K562 (cell line): Measurements from ENCODE around the gene DNAJC9. TPM values are rescaled to one million over a fixed set of nuclear protein-coding genes. Genes with fewer than 3 reads are reported as not detected.

Experiments
- ATAC-seq: fragments of 200-7000 bp; cut with Tn5 transposase; 3 replicates; pipeline ENCODE4 v1.9.1; 2020; ENCODE audit warnings: moderate library complexity
- BruUV-seq: library from RNA; stranded (reverse); fragments of 400-500 nt; replicated peaks from 2 replicates; lab custom pipeline; 2021; lab: Mats Ljungman, UMichigan
- CTCF ChIA-PET: fragments of 300-600 bp; formaldehyde crosslinking; extraction: SDS; loops from one replicate; lab custom pipeline; 2021; ENCODE audit warnings: low intra/inter-chr PET ratio; lab: Yijun Ruan, JAX
- POLR2A ChIA-PET: fragments of 300-600, 350-650 bp; sonication (Branson Sonifier 250); formaldehyde crosslinking; extraction: SDS; loops from one replicate; lab custom pipeline; 2021; ENCODE audit warnings: antibody characterized with exemption, inconsistent platforms; lab: Yijun Ruan, JAX
- DNase-seq, 4 experiments: peaks; one replicate each; pipeline versions ENCODE4 v3.0.0 to v3.0.0-alpha.2; 2011 to 2018; ENCODE audit warnings: low spot score in 3 of 4, mixed read lengths in 3 of 4; ENCODE audit errors: extremely low read depth in 1 of 4
- FAIRE-seq: peaks from 2 replicates; lab custom pipeline; 2011; peaks lifted over from hg19 to GRCh38; lab: Jason Lieb, UNC
- H2AFZ ChIP-seq: 2 replicates; pipeline ENCODE4 v1.6.0; 2011; ENCODE audit warnings: low read depth, low read length, control low read depth, inconsistent platforms
- H3K27ac ChIP-seq: fragments of 200-600 bp; 3 replicates; pipeline ENCODE4 v1.8.0; 2011; ENCODE audit warnings: low read depth, mild to moderate bottlenecking, control low read depth, inconsistent platforms, low read length, moderate library complexity, mixed read lengths; ENCODE audit errors: extremely low read depth
- H3K27me3 ChIP-seq, 2 experiments: fragments of 300-600 bp in 1 of 2; 2 replicates in 1 of 2; 3 replicates in 1 of 2; pipeline versions ENCODE4 v1.6.0 to v1.8.0; 2011; ENCODE audit warnings: inconsistent platforms in 2 of 2, low read length in 2 of 2, mild to moderate bottlenecking in 1 of 2, mixed read lengths in 1 of 2, moderate library complexity in 1 of 2; ENCODE audit not compliant: control insufficient read depth in 2 of 2, insufficient read depth in 2 of 2
- H3K36me3 ChIP-seq: fragments of 300-600 bp; 3 replicates; pipeline ENCODE4 v1.8.0; 2011; ENCODE audit warnings: mild to moderate bottlenecking, low read length, inconsistent platforms; ENCODE audit not compliant: control insufficient read depth, insufficient read depth
- H3K4me1 ChIP-seq, 2 experiments: fragments of 200-600 bp in 1 of 2; replicated peaks in 1 of 2; 2 replicates in 1 of 2; 3 replicates in 1 of 2; pipeline versions ENCODE4 v1.5.1 to v1.8.0; 2011; ENCODE audit warnings: inconsistent platforms in 2 of 2, low read length in 2 of 2, mild to moderate bottlenecking in 1 of 2, mixed read lengths in 1 of 2, moderate library complexity in 1 of 2; ENCODE audit not compliant: control insufficient read depth in 2 of 2, insufficient read depth in 2 of 2
- H3K4me2 ChIP-seq: 2 replicates; pipeline ENCODE4 v1.6.1; 2011; ENCODE audit warnings: low read length, control low read depth, inconsistent platforms, mixed read lengths; ENCODE audit not compliant: insufficient read depth
- H3K4me3 ChIP-seq: fragments of 200-600 bp; sonication (generic), shearing (Covaris generic); 2 replicates; pipeline ENCODE4 v1.5.1; 2016; ENCODE audit warnings: control low read depth, inconsistent platforms
- H3K79me2 ChIP-seq: fragments of 200-600 bp; 3 replicates; pipeline ENCODE4 v1.8.0; 2011; ENCODE audit warnings: low read length, inconsistent platforms; ENCODE audit not compliant: control insufficient read depth, insufficient read depth
- H3K9ac ChIP-seq, 2 experiments: 2 replicates each; pipeline versions ENCODE4 v1.6.0 to v1.6.1; 2011; ENCODE audit warnings: low read depth in 2 of 2, low read length in 2 of 2, control low read depth in 1 of 2, inconsistent platforms in 1 of 2, mild to moderate bottlenecking in 1 of 2, mixed read lengths in 1 of 2; ENCODE audit not compliant: insufficient read depth in 1 of 2
- H3K9me1 ChIP-seq: one replicate; pipeline ENCODE4 v1.6.0; 2011; ENCODE audit warnings: inconsistent platforms, mild to moderate bottlenecking, low read length, moderate library complexity; ENCODE audit not compliant: control insufficient read depth, insufficient read depth
- H3K9me3 ChIP-seq: replicated peaks from 2 replicates; pipeline ENCODE4 v1.5.1; 2011; ENCODE audit warnings: low read depth, low read length, inconsistent platforms; ENCODE audit not compliant: control insufficient read depth, insufficient read depth
- H4K20me1 ChIP-seq: replicated peaks from 2 replicates; pipeline ENCODE4 v1.6.1; 2011; ENCODE audit warnings: low read length, inconsistent platforms, mixed read lengths; ENCODE audit not compliant: control insufficient read depth, insufficient read depth
- NCOA4 ChIP-seq: fragments of 450-650 bp; IDR thresholded peaks from 2 replicates; pipeline ENCODE4 v1.6.1; 2018; ENCODE audit warnings: mild to moderate bottlenecking; ENCODE audit not compliant: partially characterized antibody
- NELFE ChIP-seq: IDR thresholded peaks from 2 replicates; pipeline ENCODE4 v1.6.1; 2011; ENCODE audit warnings: mild to moderate bottlenecking; ENCODE audit not compliant: insufficient read depth, insufficient read length
- NR2C2 ChIP-seq, 2 experiments: fragments of 200-800 bp in 1 of 2; sonication (Bioruptor generic) in 1 of 2; sonication (generic) in 1 of 2; formaldehyde crosslinking in 1 of 2; IDR thresholded peaks; 2 replicates each; pipeline versions ENCODE4 v1.6.1 to v1.8.0; 2016 to 2022; ENCODE audit warnings: mild to moderate bottlenecking in 1 of 2, missing compliant biosample characterization in 1 of 2, missing genetic modification characterization in 1 of 2, missing genetic modification reagents in 1 of 2
- ZNF75A ChIP-seq: fragments of 450-650 bp; formaldehyde crosslinking; IDR thresholded peaks from 2 replicates; pipeline ENCODE4 v1.4.0; 2020; ENCODE audit warnings: mild to moderate bottlenecking
- WGBS: fragments of 100-300 bp; shearing (Covaris generic); methylation state at CpG from one replicate; pipeline ENCODE4 v1.1.6; 2016; ENCODE audit warnings: low coverage, mixed read lengths; ENCODE audit not compliant: insufficient coverage; ENCODE audit errors: missing lambda C conversion rate; 5-methylcytosine and 5-hydroxymethylcytosine counted together
- in situ Hi-C: fragments of 300-500 bp; cut with MboI; formaldehyde crosslinking; loops from 4 replicates; pipeline ENCODE4 v1.15.0; 2018; ENCODE audit warnings: inconsistent platforms, mixed read lengths
- intact Hi-C: fragments of 100-400 bp; cut with micrococcal nuclease; formaldehyde crosslinking; loops from 2 replicates; pipeline ENCODE4 v1.14.2; 2022
- polyA plus RNA-seq, 8 experiments: library from polyadenylated mRNA; depleted of rRNA in 4 of 8; stranded (reverse) in 5 of 8; unstranded in 3 of 8; fragments of >200 nt; fragmentation: Nextera tagmentation in 2 of 8; fragmentation: Illumina TruSeq in 1 of 8; extraction: Ambion mirVana in 2 of 8; extraction: Trizol in 1 of 8; gene quantifications; 2 replicates each; pipeline versions ENCODE4 v1.2.1 to v1.2.3, GENCODE V29; 2011 to 2014; ENCODE audit warnings: inconsistent platforms in 1 of 8, missing spikeins in 1 of 8
- total RNA-seq, 7 experiments: library from RNA; depleted of rRNA in 6 of 7; stranded (reverse); fragments of >200 nt in 6 of 7; fragmentation: Illumina TruSeq in 2 of 7; extraction: Trizol in 2 of 7; gene quantifications; 2 replicates each; pipeline versions ENCODE4 v1.2.1 to v1.2.3, GENCODE V29; 2011 to 2021; ENCODE audit warnings: low replicate concordance in 1 of 7
- TF ChIP-seq, protein P1 (sequence below): fragments of 450-650 bp; IDR thresholded peaks from 2 replicates; pipeline ENCODE4 v1.6.1; 2016
- TF ChIP-seq, protein P2 (sequence below): fragments of 450-650 bp; IDR thresholded peaks from 2 replicates; pipeline ENCODE4 v1.6.1; 2016; ENCODE audit warnings: antibody characterized with exemption

Gene DNAJC9
- total and polyA plus RNA-seq, 9 of the 15 experiments (the other 6 are each of a cell fraction or from before 2014, with no cell fraction given), result 66.7 to 133 (median 102) TPM

DNA sequence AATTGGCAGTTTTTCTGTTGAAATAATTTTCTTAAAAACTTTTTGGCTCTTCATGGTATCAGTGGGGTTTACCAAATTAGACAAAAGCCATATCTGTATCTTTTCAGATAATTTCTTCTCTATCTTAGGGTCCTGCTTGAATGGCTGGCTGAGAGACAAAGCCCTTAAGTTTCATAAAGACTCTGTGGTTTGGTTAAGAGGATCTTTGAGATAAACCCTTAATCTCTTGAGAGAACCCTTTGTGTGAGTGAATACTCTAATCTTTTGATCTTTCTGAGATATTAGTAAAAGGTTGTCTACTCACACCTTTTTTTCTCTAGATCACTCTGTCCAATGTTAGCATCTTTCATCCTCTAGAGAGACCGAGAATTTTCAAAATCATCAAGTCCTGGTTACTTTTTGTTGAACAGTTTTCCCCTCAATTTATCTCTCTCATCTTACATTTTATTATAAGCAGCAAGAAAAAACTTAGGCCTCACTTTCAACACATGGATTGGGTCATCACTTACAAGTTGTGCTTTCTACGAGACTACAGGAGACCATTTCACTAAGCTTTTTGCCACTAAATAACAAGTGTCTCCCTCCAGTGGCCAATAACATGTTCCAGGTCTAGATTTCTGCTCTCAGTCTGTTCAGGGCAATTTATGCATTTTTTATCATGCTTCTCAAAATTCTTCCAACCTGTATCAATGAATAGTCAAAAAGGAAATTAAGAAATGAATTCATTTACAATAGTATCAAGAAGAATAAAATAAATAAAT is 28.4 kb downstream of the DNAJC9 start (continued):
- TF ChIP-seq, protein P1, sequence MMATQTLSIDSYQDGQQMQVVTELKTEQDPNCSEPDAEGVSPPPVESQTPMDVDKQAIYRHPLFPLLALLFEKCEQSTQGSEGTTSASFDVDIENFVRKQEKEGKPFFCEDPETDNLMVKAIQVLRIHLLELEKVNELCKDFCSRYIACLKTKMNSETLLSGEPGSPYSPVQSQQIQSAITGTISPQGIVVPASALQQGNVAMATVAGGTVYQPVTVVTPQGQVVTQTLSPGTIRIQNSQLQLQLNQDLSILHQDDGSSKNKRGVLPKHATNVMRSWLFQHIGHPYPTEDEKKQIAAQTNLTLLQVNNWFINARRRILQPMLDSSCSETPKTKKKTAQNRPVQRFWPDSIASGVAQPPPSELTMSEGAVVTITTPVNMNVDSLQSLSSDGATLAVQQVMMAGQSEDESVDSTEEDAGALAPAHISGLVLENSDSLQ, result no peak
- no peak for TF ChIP-seq NELFE

GRCh38 chr10:73217628-73218027 is 29.4 kb downstream of the DNAJC9 start:
- no peak for ATAC-seq
- Histone ChIP-seq H3K79me2 (no peaks in the 10 kb centered on the region), H3K9me3 (no peaks in the 10 kb centered on the region), H3K27ac (no peak overlapping the region), H3K4me1 (peaks cover 0 to 6% of the 10 kb centered on the region in 2 experiments; a peak in 2 of 5 replicates), H3K9me1 (no peaks in the 10 kb centered on the region), H2AFZ (no peak overlapping the region), H3K4me3 (no peak overlapping the region), H3K4me2 (no peak overlapping the region), H3K27me3 (no peaks in the 10 kb centered on the region), H3K36me3 (no peaks in the 10 kb centered on the region), H3K9ac (no peak overlapping the region), H4K20me1 (no peaks in the 10 kb centered on the region)
- POLR2A ChIA-PET, result interaction anchor here (0.8 kb wide), 1 partner anchor 10 kb away, joined by 3 read pairs; no protein-coding TSS in a partner anchor
- TF ChIP-seq ZNF75A, result 0 out of 2 replicates have a peak, but pooled peaks have one; percentile 30
- TF ChIP-seq NR2C2 (CRISPR knock-in tag; IDR thresholded peaks at IDR 0.05), result no peak
- no peak for TF ChIP-seq NR2C2 (tag; IDR thresholded peaks at IDR 0.05)
- TF ChIP-seq, protein P2, sequence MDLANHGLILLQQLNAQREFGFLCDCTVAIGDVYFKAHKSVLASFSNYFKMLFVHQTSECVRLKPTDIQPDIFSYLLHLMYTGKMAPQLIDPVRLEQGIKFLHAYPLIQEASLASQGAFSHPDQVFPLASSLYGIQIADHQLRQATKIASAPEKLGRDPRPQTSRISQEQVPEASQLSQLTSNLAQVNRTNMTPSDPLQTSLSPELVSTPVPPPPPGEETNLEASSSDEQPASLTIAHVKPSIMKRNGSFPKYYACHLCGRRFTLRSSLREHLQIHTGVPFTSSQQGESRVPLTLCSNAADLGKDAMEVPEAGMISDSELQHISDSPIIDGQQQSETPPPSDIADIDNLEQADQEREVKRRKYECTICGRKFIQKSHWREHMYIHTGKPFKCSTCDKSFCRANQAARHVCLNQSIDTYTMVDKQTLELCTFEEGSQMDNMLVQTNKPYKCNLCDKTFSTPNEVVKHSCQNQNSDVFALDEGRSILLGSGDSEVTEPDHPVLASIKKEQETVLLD, result no peak
- no peak for TF ChIP-seq NCOA4
- CTCF ChIA-PET, result no interaction called here
- no TSS peak for BruUV-seq
- in situ Hi-C loops (no loop called here), intact Hi-C loops (loop anchor here (5.0 kb wide), 1 partner anchor 50 kb away; the partner anchor contains the start of genes ECD and FAM149B1)
- 44% methylated on average over 2 of the region's 2 CpGs for WGBS
- FAIRE-seq, result no peak
- no peak for DNase-seq
